Middle frontal gyrus (tissue), 1 donor: ENCODE data around the gene ELMO1.
A peak's percentile ranks its signal among the peaks of the same experiment; 100 is the strongest.

Experiments used
- DNase-seq: peaks from one replicate; pipeline ENCODE4 v3.0.0-alpha.2; 2015; ENCODE audit warnings: low spot score; ENCODE audit errors: extremely low spot score

The ELMO1 gene

GRCh38 chr7:37315772-37316715, 132.6 kb downstream of the ELMO1 start:
- no peak for DNase-seq

- DNase-seq: no peak
These were observed 136.1 kb downstream of the ELMO1 start for GRCh38 chr7:37312608-37313007.

GRCh38 chr7:37311355-37311754, 137.3 kb downstream of the ELMO1 start:
- no peak for DNase-seq

GRCh38 chr7:37310327-37311080, 138.2 kb downstream of the ELMO1 start:
- DNase-seq: no peak

GRCh38 chr7:37309493-37309892, 139.2 kb downstream of the ELMO1 start:
- DNase-seq: no peak

- DNase-seq: no peak
These were observed 143.7 kb downstream of the ELMO1 start for GRCh38 chr7:37304921-37305320.

- no peak for DNase-seq
These were observed 151.1 kb downstream of the ELMO1 start for GRCh38 chr7:37297546-37297945.

- no peak for DNase-seq
These were observed 153.3 kb downstream of the ELMO1 start for GRCh38 chr7:37295401-37295800.

- DNase-seq: no peak
These were observed 157.9 kb downstream of the ELMO1 start for GRCh38 chr7:37290731-37291130.

GRCh38 chr7:37289781-37290180, 158.9 kb downstream of the ELMO1 start:
- DNase-seq: no peak

GRCh38 chr7:37289367-37289766, 159.3 kb downstream of the ELMO1 start:
- DNase-seq: no peak

GRCh38 chr7:37287131-37287855, 161.4 kb downstream of the ELMO1 start:
- no peak for DNase-seq

- DNase-seq: no peak
These were observed 162.2 kb downstream of the ELMO1 start for GRCh38 chr7:37286454-37286832.

- DNase-seq: no peak
These were observed 162.8 kb downstream of the ELMO1 start for GRCh38 chr7:37285706-37286453.

GRCh38 chr7:37284805-37285231, 163.8 kb downstream of the ELMO1 start:
- peak; percentile 39 for DNase-seq

GRCh38 chr7:37284285-37284684, 164.4 kb downstream of the ELMO1 start:
- DNase-seq: no peak

- no peak for DNase-seq
These were observed 164.9 kb downstream of the ELMO1 start for GRCh38 chr7:37283716-37284115.

GRCh38 chr7:37282927-37283326, 165.7 kb downstream of the ELMO1 start:
- DNase-seq: no peak

GRCh38 chr7:37282093-37282444, 166.6 kb downstream of the ELMO1 start:
- DNase-seq: no peak

GRCh38 chr7:37281368-37282092, 167.1 kb downstream of the ELMO1 start:
- peak; percentile 63 for DNase-seq
